Type B pancreatic cell (in vitro differentiated cells): ENCODE results near the gene CPNE4. TPM values are rescaled to one million over a fixed set of nuclear protein-coding genes. Genes with fewer than 3 reads are reported as not detected.
A peak's percentile ranks its signal among the peaks of the same experiment; 100 is the strongest.

Experiments used
- DNase-seq: peaks from one replicate; pipeline ENCODE4 v3.0.0; 2021; ENCODE audit warnings: mixed read lengths; ENCODE audit not compliant: unreplicated experiment; ENCODE audit errors: extremely low spot score
- H3K27ac Mint-ChIP-seq: 2 replicates; pipeline ENCODE4 v1.8.0; 2021; ENCODE audit warnings: mild to moderate bottlenecking, mixed read lengths
- H3K27me3 Mint-ChIP-seq: 2 replicates; pipeline ENCODE4 v1.8.0; 2021; ENCODE audit warnings: mixed read lengths
- H3K36me3 Mint-ChIP-seq: 2 replicates; pipeline ENCODE4 v1.8.0; 2021; ENCODE audit warnings: mixed read lengths
- H3K4me1 Mint-ChIP-seq: one replicate; pipeline ENCODE4 v1.8.0; 2021; ENCODE audit warnings: mixed read lengths; ENCODE audit not compliant: unreplicated experiment
- H3K4me3 Mint-ChIP-seq: 2 replicates; pipeline ENCODE4 v1.8.0; 2021; ENCODE audit warnings: mild to moderate bottlenecking, mixed read lengths
- H3K9me3 Mint-ChIP-seq: 2 replicates; pipeline ENCODE4 v1.8.0; 2021; ENCODE audit warnings: mixed read lengths
- CTCF ChIP-seq: fragments of 200-600 bp; sonication (generic); conservative IDR thresholded peaks from 2 replicates; pipeline ENCODE4 v1.5.0; 2021; ENCODE audit warnings: antibody characterized with exemption, mild to moderate bottlenecking
- total RNA-seq: library from RNA; stranded (reverse); gene quantifications from 2 replicates; pipeline ENCODE4 v1.2.1, GENCODE V29; 2021; ENCODE audit warnings: low replicate concordance

The CPNE4 gene
- total RNA-seq, 1 donor from 2014 or later: 5.2 TPM

GRCh38 chr3:131605916-131606315, 428.9 kb downstream of the CPNE4 start:
- peaks cover 4% of the 10 kb centered on the region for H3K9me3 Mint-ChIP-seq
- H3K36me3 Mint-ChIP-seq: no peaks in the 10 kb centered on the region
- H3K4me1 Mint-ChIP-seq: no peaks in the 10 kb centered on the region
- H3K27me3 Mint-ChIP-seq: peaks cover 17% of the 10 kb centered on the region
- no peak overlapping the region for H3K27ac Mint-ChIP-seq
- TF ChIP-seq CTCF: no peak
- H3K4me3 Mint-ChIP-seq: no peak overlapping the region
- no peak for DNase-seq

GRCh38 chr3:131602011-131602779, 432.6 kb downstream of the CPNE4 start:
- TF ChIP-seq CTCF: no peak
- Mint-ChIP-seq H3K27me3 (peaks cover 6% of the 10 kb centered on the region), H3K4me1 (no peaks in the 10 kb centered on the region), H3K9me3 (no peaks in the 10 kb centered on the region), H3K36me3 (no peaks in the 10 kb centered on the region), H3K4me3 (no peak overlapping the region), H3K27ac (no peak overlapping the region)
- no peak for DNase-seq

DNA sequence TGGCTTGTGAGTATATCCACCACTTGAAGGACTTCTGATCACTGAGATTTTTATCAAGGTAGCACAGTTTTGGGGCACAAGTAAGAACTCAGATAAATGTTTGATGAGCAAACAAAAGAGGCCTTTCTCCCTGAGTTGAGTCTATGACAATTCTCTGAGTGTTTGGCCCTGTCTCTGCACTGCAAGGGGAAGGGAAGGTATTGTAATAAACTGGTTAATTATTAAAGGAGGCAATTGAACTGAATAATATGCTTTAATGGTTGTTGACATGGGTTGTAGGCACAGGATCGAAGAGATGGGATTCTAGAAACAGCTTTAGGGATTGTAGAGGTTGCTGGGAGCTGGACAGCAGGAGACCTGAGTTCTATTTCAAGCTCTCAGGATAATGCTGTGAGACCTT, 437.0 kb downstream of the CPNE4 start:
- no peak for TF ChIP-seq CTCF
- DNase-seq: no peak
- H3K9me3 Mint-ChIP-seq: peaks cover 5% of the 10 kb centered on the region
- H3K4me1 Mint-ChIP-seq: no peaks in the 10 kb centered on the region
- no peak overlapping the region for H3K27ac Mint-ChIP-seq
- H3K27me3 Mint-ChIP-seq: peaks cover 3% of the 10 kb centered on the region
- H3K36me3 Mint-ChIP-seq: no peaks in the 10 kb centered on the region
- peak overlapping the region; percentile 6 for H3K4me3 Mint-ChIP-seq

- H3K36me3 Mint-ChIP-seq: no peaks in the 10 kb centered on the region
- no peak for TF ChIP-seq CTCF
- no peak overlapping the region for H3K27ac Mint-ChIP-seq
Measured at GRCh38 chr3:131596884-131597283, 437.9 kb downstream of the CPNE4 start.

GRCh38 chr3:131591394-131592014, 443.3 kb downstream of the CPNE4 start:
- Mint-ChIP-seq H3K27ac (no peak overlapping the region), H3K4me3 (no peak overlapping the region), H3K36me3 (no peaks in the 10 kb centered on the region), H3K9me3 (peaks cover 5% of the 10 kb centered on the region), H3K4me1 (peaks cover 4% of the 10 kb centered on the region), H3K27me3 (peaks cover 17% of the 10 kb centered on the region)
- TF ChIP-seq CTCF: no peak
- no peak for DNase-seq

More at GRCh38 chr3:131596884-131597283, 437.9 kb downstream of the CPNE4 start:
- Mint-ChIP-seq H3K9me3 (peaks cover 5% of the 10 kb centered on the region), H3K4me1 (no peaks in the 10 kb centered on the region), H3K4me3 (no peak overlapping the region), H3K27me3 (peaks cover 7% of the 10 kb centered on the region)
- DNase-seq: no peak
